Activated naive CD8-positive, alpha-beta T cell (primary cell): ENCODE measurements around the gene ACSBG1.

Source experiments
- H3K27ac Mint-ChIP-seq: one replicate; pipeline ENCODE4 v1.8.0; 2021; ENCODE audit warnings: mixed read lengths
- H3K27me3 Mint-ChIP-seq: one replicate; pipeline ENCODE4 v1.8.0; 2021; ENCODE audit warnings: mixed read lengths
- H3K36me3 Mint-ChIP-seq: one replicate; pipeline ENCODE4 v1.8.0; 2021; ENCODE audit warnings: mixed read lengths
- H3K4me1 Mint-ChIP-seq: one replicate; pipeline ENCODE4 v1.8.0; 2021; ENCODE audit warnings: low read depth, mixed read lengths
- H3K4me3 Mint-ChIP-seq: one replicate; pipeline ENCODE4 v1.8.0; 2021; ENCODE audit warnings: mild to moderate bottlenecking, mixed read lengths
- H3K9me3 Mint-ChIP-seq: one replicate; pipeline ENCODE4 v1.8.0; 2021; ENCODE audit warnings: low read depth, mixed read lengths

Gene ACSBG1

GRCh38 chr15:78213956-78214355 is 20.4 kb downstream of the ACSBG1 start:
- Mint-ChIP-seq H3K36me3 (no peaks in the 10 kb centered on the region), H3K27ac (no peak overlapping the region)

GRCh38 chr15:78213425-78213750 is 21.0 kb downstream of the ACSBG1 start:
- no peaks in the 10 kb centered on the region for H3K36me3 Mint-ChIP-seq
- no peaks in the 10 kb centered on the region for H3K4me1 Mint-ChIP-seq
- no peaks in the 10 kb centered on the region for H3K9me3 Mint-ChIP-seq

More at GRCh38 chr15:78213956-78214355, 20.4 kb downstream of the ACSBG1 start:
- H3K4me1 Mint-ChIP-seq: no peaks in the 10 kb centered on the region
- no peaks in the 10 kb centered on the region for H3K9me3 Mint-ChIP-seq
- no peaks in the 10 kb centered on the region for H3K27me3 Mint-ChIP-seq
- H3K4me3 Mint-ChIP-seq: no peak overlapping the region

GRCh38 chr15:78212546-78213424 is 21.6 kb downstream of the ACSBG1 start:
- Mint-ChIP-seq H3K27me3 (no peaks in the 10 kb centered on the region), H3K27ac (no peak overlapping the region), H3K9me3 (no peaks in the 10 kb centered on the region), H3K36me3 (no peaks in the 10 kb centered on the region), H3K4me3 (no peak overlapping the region), H3K4me1 (no peaks in the 10 kb centered on the region)

More at GRCh38 chr15:78213425-78213750, 21.0 kb downstream of the ACSBG1 start:
- Mint-ChIP-seq H3K27me3 (no peaks in the 10 kb centered on the region), H3K27ac (no peak overlapping the region), H3K4me3 (no peak overlapping the region)

DNA sequence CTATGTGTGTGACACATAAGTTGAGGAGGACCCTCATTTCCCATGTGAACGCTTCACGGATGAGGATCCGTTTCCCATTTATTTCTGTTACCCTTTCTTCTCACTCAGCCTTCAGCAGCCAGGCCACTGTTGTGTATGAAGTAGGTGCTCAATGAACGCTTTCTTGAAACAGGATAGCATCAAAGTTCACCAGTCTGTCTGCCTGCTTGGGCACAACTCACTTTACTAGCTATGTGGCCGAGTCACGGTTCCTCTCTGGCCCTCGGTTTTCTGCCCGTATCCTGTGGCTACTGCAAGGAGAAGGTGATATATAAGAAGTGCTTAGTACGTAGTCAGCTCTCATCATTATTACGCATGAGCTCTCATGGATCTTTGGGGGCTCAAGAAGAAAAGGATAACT is 22.4 kb downstream of the ACSBG1 start:
- Mint-ChIP-seq H3K36me3 (no peaks in the 10 kb centered on the region), H3K9me3 (no peaks in the 10 kb centered on the region), H3K27ac (no peak overlapping the region), H3K27me3 (no peaks in the 10 kb centered on the region), H3K4me3 (no peak overlapping the region), H3K4me1 (no peaks in the 10 kb centered on the region)

- Mint-ChIP-seq H3K9me3 (no peaks in the 10 kb centered on the region), H3K4me3 (no peak overlapping the region), H3K36me3 (no peaks in the 10 kb centered on the region), H3K4me1 (no peaks in the 10 kb centered on the region), H3K27ac (no peak overlapping the region), H3K27me3 (no peaks in the 10 kb centered on the region)
Observed at GRCh38 chr15:78211189-78211921, 23.0 kb downstream of the ACSBG1 start.

- no peaks in the 10 kb centered on the region for H3K4me1 Mint-ChIP-seq
- H3K4me3 Mint-ChIP-seq: no peak overlapping the region
Observed at GRCh38 chr15:78210349-78210717, 24.0 kb downstream of the ACSBG1 start.

GRCh38 chr15:78209646-78210348 is 24.6 kb downstream of the ACSBG1 start:
- Mint-ChIP-seq H3K9me3 (no peaks in the 10 kb centered on the region), H3K27ac (no peak overlapping the region), H3K36me3 (no peaks in the 10 kb centered on the region), H3K4me1 (no peaks in the 10 kb centered on the region), H3K27me3 (no peaks in the 10 kb centered on the region), H3K4me3 (no peak overlapping the region)

More at GRCh38 chr15:78210349-78210717, 24.0 kb downstream of the ACSBG1 start:
- H3K27ac Mint-ChIP-seq: no peak overlapping the region
- H3K27me3 Mint-ChIP-seq: no peaks in the 10 kb centered on the region
- H3K9me3 Mint-ChIP-seq: no peaks in the 10 kb centered on the region
- H3K36me3 Mint-ChIP-seq: no peaks in the 10 kb centered on the region

DNA sequence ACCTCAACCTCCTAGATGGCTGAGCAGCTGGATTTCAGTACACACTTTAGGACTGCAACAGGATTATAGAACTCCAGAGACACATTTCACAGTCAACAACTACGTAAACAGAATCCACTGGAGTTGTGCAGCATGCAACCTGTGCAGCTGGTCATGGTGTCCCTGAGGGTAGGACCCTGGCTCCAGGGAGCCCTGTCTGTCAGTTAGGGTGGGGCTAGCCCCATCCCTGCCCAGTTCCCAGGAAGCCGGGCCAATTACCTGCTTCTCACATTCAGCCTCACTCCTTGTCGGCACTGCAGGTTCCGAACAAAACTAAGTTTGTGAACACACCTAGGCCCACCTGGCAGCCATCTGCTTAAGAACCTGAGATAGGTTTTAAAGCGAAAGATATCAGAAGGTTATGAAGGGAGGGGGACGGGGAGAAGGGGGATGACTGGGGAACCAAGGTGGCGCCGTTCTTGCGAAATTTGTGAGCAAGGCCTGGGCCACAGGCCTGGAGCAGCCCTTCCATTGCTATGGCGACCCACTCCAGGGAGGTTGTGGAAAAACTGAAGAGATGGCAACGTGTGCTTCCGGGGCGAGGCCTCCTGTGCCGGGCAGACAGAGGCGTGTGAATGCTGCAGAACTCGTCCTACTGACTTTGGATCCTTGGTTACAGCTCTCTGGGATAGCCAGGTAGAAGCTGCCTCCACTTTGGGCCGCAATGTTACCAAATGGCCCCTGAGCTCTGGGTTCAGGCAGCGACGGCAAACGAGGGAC is 25.3 kb downstream of the ACSBG1 start:
- Mint-ChIP-seq H3K9me3 (no peaks in the 10 kb centered on the region), H3K27me3 (no peaks in the 10 kb centered on the region), H3K36me3 (no peaks in the 10 kb centered on the region), H3K4me3 (no peak overlapping the region), H3K27ac (no peak overlapping the region), H3K4me1 (no peaks in the 10 kb centered on the region)

DNA sequence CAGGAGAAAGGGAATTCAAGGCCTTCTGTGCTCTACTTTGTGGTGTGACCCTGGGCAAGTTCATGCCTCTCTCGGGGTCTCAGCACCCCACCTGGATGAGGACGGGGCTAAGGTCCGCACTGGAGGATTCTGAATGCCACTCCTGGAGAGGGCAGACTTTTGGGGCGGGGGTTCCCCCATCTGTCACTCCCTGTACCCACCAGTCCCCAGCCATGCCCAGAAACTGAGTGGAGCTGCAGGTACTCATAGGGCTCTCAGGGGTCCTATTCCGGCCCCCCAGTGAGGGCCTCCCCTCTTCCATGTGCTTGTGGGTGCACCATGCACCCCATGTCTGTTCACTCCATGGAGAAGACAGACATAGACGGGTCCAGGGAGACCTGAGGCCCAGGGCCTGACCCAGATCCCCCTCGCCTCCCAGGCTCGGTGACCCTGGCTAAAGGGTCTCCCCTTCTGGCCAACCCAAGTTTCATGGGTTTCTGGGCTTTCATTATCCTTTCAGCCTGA is 26.0 kb downstream of the ACSBG1 start:
- H3K9me3 Mint-ChIP-seq: no peaks in the 10 kb centered on the region
- no peaks in the 10 kb centered on the region for H3K27me3 Mint-ChIP-seq
- H3K4me3 Mint-ChIP-seq: no peak overlapping the region
- H3K4me1 Mint-ChIP-seq: no peaks in the 10 kb centered on the region
- H3K27ac Mint-ChIP-seq: no peak overlapping the region
- H3K36me3 Mint-ChIP-seq: no peaks in the 10 kb centered on the region

- Mint-ChIP-seq H3K4me3 (no peak overlapping the region), H3K36me3 (no peaks in the 10 kb centered on the region), H3K27ac (no peak overlapping the region), H3K27me3 (no peaks in the 10 kb centered on the region), H3K4me1 (no peaks in the 10 kb centered on the region), H3K9me3 (no peaks in the 10 kb centered on the region)
Observed at GRCh38 chr15:78207641-78208340, 26.6 kb downstream of the ACSBG1 start.

DNA sequence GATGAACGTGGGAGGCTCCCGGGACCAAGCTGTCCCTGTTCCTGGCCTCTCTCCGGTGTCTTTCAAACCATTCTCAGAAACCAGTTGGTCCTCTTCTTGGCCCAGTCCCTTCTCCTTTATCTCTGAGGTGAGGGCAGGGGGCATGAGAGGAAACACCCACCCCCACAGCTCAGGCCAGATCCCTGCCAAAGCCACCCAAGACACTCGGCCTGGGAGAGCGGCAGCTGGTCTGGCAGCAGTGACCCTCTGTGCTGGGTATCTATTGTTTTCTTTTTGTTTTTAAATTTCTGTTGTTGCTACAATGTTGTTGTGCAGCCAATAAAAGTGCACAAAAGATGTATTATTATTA is 27.3 kb downstream of the ACSBG1 start:
- Mint-ChIP-seq H3K4me3 (no peak overlapping the region), H3K27ac (no peak overlapping the region), H3K36me3 (no peaks in the 10 kb centered on the region), H3K9me3 (no peaks in the 10 kb centered on the region), H3K27me3 (no peaks in the 10 kb centered on the region), H3K4me1 (no peaks in the 10 kb centered on the region)

DNA sequence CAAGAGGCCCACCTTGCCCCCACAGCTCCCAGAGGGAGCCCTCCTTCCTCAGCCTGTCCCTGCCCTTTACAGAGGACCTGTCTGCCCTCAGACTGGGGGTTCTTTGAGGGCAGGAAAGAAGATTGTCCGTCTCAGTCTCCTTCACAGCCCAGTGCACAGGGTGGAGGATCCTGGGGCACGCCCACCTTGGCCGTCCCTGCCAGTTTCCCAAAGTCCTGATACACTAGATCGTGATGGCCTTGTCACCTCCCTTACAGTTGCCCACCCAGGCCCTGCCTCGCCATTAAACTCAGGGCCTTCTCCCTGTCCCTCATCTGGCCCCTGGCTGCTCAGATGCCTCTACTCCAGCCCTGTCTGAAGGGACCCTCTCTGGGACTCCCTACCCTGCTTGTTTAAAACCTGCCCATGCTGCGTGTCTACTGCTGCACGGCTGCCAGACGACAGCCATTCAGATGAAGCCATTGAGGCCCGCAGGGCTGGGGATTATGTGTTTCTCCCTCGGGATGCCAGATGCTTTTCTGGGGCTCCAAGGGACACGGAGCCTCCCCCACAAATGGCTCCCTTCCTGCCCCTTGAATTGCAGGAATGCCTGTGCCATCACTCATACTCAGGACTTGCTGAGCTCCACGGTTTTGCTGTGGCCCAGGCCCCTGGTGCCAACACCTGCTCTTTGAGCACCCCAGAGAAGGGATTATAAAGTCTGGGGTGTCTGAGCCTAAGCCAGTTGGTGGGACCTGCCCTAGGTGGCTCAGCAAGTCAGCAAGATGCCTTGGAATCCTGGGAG is 27.8 kb downstream of the ACSBG1 start:
- Mint-ChIP-seq H3K4me3 (no peak overlapping the region), H3K36me3 (no peaks in the 10 kb centered on the region), H3K27me3 (no peaks in the 10 kb centered on the region), H3K27ac (no peak overlapping the region), H3K4me1 (no peaks in the 10 kb centered on the region), H3K9me3 (no peaks in the 10 kb centered on the region)

GRCh38 chr15:78205856-78206255 is 28.5 kb downstream of the ACSBG1 start:
- no peaks in the 10 kb centered on the region for H3K36me3 Mint-ChIP-seq
- no peaks in the 10 kb centered on the region for H3K27me3 Mint-ChIP-seq
- H3K4me1 Mint-ChIP-seq: no peaks in the 10 kb centered on the region
- no peak overlapping the region for H3K4me3 Mint-ChIP-seq
- no peaks in the 10 kb centered on the region for H3K9me3 Mint-ChIP-seq
- no peak overlapping the region for H3K27ac Mint-ChIP-seq
